SKM-1 treated with dmso at 0.1 percent for 144 hours (cell line): ENCODE results near the gene CTNND1.
"Not testable (repeated sequence)": the region's sequence is repeated elsewhere in the genome, so short reads cannot be mapped to it uniquely, and the experiment has no call there.

ENCODE experiments used
- DNase-seq: peaks from one replicate; lab custom pipeline; 2025; ENCODE audit not compliant: unreplicated experiment; lab: John Stamatoyannopoulos, UW

Gene CTNND1

GRCh38 chr11:57788703-57789088 is 27.1 kb downstream of the CTNND1 start:
- no peak for DNase-seq

- DNase-seq, result no peak
Observed at GRCh38 chr11:57791321-57792059, 29.9 kb downstream of the CTNND1 start.

GRCh38 chr11:57792060-57792541 is 30.5 kb downstream of the CTNND1 start:
- DNase-seq, result peak; percentile 97

- DNase-seq, result peak; percentile 80
Observed at GRCh38 chr11:57792870-57793269, 31.3 kb downstream of the CTNND1 start.

- DNase-seq, result no peak
Observed at GRCh38 chr11:57793351-57794115, 31.9 kb downstream of the CTNND1 start.

GRCh38 chr11:57798905-57799559 is 37.4 kb downstream of the CTNND1 start:
- DNase-seq, result no peak

- peak; percentile 67 for DNase-seq
Observed at GRCh38 chr11:57800444-57801182, 39.0 kb downstream of the CTNND1 start.

GRCh38 chr11:57801183-57801485 is 39.5 kb downstream of the CTNND1 start:
- DNase-seq, result no peak

- DNase-seq, result no peak
Observed at GRCh38 chr11:57802411-57802810, 40.8 kb downstream of the CTNND1 start.

GRCh38 chr11:57804466-57804865 is 42.9 kb downstream of the CTNND1 start:
- DNase-seq, result no peak

- DNase-seq, result no peak
Observed at GRCh38 chr11:57805780-57806179, 44.2 kb downstream of the CTNND1 start.

- no peak for DNase-seq
Observed at GRCh38 chr11:57812634-57813033, 51.0 kb downstream of the CTNND1 start.

GRCh38 chr11:57815476-57815875 is 53.9 kb downstream of the CTNND1 start:
- DNase-seq, result no peak

GRCh38 chr11:57815877-57816276 is 54.3 kb downstream of the CTNND1 start:
- no peak for DNase-seq

GRCh38 chr11:57818812-57819211 is 57.2 kb downstream of the CTNND1 start:
- DNase-seq, result no peak

- no peak for DNase-seq
Observed at GRCh38 chr11:57819252-57819979, 57.8 kb downstream of the CTNND1 start.

- DNase-seq, result no peak
Observed at GRCh38 chr11:57823859-57824258, 62.3 kb downstream of the CTNND1 start.

- DNase-seq, result no peak
Observed at GRCh38 chr11:57834852-57835251, 73.2 kb downstream of the CTNND1 start.

- not testable (repeated sequence) for DNase-seq
Observed at GRCh38 chr11:57838609-57839008, 77.0 kb downstream of the CTNND1 start.

GRCh38 chr11:57842873-57843272 is 81.3 kb downstream of the CTNND1 start:
- DNase-seq, result no peak

- no peak for DNase-seq
Observed at GRCh38 chr11:57867966-57868365, 106.4 kb downstream of the CTNND1 start.
